ENCODE results near the gene PCCA.

Gene PCCA

DNA sequence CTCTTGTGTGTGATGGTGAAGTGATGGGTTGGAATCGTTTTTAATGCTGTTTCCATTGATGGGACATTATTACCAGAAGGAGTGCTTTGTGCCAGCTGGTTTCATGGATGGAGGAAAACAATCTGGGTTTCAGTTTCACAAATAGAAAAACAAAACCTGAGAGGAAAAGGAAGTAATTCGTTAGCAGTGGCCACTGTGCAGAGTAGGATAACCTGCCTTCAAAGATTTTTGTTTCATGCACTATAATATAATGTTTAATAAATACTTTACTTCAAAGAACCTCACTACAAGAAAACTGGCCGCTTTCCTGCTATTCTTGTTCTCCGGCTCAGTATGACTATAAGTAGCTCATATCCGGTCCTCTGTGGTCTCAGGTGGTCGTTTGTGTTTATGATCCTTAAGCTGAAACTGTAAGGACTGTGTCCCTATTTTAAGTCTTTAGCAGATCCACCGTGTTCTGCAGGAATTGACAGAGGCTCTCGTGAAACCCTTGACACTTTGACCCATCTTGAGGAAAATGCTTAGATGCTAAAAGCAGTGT is 395.0 kb downstream of the PCCA start (continued):
- TF ChIP-seq SNAI2 (CRISPR knock-in tag; IDR thresholded peaks at IDR 0.05) (no peak), PPARA (CRISPR knock-in tag; IDR thresholded peaks at IDR 0.05; ENCODE audit: borderline replicate concordance) (no peak), CSDC2 (CRISPR knock-in tag; IDR thresholded peaks at IDR 0.05) (no peak), ZNF565 (CRISPR knock-in tag; conservative IDR thresholded peaks at IDR 0.05; ENCODE audit: low read depth) (no peak)
- TF ChIP-seq, protein P1, sequence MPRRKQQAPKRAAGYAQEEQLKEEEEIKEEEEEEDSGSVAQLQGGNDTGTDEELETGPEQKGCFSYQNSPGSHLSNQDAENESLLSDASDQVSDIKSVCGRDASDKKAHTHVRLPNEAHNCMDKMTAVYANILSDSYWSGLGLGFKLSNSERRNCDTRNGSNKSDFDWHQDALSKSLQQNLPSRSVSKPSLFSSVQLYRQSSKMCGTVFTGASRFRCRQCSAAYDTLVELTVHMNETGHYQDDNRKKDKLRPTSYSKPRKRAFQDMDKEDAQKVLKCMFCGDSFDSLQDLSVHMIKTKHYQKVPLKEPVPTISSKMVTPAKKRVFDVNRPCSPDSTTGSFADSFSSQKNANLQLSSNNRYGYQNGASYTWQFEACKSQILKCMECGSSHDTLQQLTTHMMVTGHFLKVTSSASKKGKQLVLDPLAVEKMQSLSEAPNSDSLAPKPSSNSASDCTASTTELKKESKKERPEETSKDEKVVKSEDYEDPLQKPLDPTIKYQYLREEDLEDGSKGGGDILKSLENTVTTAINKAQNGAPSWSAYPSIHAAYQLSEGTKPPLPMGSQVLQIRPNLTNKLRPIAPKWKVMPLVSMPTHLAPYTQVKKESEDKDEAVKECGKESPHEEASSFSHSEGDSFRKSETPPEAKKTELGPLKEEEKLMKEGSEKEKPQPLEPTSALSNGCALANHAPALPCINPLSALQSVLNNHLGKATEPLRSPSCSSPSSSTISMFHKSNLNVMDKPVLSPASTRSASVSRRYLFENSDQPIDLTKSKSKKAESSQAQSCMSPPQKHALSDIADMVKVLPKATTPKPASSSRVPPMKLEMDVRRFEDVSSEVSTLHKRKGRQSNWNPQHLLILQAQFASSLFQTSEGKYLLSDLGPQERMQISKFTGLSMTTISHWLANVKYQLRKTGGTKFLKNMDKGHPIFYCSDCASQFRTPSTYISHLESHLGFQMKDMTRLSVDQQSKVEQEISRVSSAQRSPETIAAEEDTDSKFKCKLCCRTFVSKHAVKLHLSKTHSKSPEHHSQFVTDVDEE (CRISPR knock-in tag; IDR thresholded peaks at IDR 0.05): no peak
- TF ChIP-seq, protein P2, sequence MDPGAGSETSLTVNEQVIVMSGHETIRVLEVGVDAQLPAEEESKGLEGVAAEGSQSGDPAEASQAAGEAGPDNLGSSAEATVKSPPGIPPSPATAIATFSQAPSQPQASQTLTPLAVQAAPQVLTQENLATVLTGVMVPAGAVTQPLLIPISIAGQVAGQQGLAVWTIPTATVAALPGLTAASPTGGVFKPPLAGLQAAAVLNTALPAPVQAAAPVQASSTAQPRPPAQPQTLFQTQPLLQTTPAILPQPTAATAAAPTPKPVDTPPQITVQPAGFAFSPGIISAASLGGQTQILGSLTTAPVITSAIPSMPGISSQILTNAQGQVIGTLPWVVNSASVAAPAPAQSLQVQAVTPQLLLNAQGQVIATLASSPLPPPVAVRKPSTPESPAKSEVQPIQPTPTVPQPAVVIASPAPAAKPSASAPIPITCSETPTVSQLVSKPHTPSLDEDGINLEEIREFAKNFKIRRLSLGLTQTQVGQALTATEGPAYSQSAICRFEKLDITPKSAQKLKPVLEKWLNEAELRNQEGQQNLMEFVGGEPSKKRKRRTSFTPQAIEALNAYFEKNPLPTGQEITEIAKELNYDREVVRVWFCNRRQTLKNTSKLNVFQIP (CRISPR knock-in tag; IDR thresholded peaks at IDR 0.05; ENCODE audit: borderline replicate concordance, low read depth): no peak

DNA sequence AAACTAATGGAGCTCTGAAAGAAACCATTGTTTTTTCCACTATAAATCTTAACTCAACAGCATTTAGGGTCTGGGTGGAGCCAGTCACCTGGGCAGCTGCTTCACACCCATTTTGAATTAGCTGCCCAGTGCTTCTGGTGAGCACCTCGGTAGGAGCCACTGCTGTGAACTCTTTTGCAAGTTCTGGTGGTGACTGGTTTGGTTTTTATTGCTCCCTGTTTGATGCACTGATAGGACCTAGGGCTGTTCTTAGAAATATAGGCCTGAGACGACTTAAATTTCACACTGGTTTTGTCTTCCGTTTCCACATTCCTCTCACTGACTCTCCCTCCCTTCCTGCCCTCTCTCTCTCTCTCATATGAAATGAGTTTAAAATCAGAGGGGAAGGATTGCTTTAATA is 395.8 kb downstream of the PCCA start:
- TF ChIP-seq CSDC2 (CRISPR knock-in tag; IDR thresholded peaks at IDR 0.05) (no peak), ISL1 (CRISPR knock-in tag; IDR thresholded peaks at IDR 0.05) (no peak), OSR1 (CRISPR knock-in tag; IDR thresholded peaks at IDR 0.05) (no peak), ZC3H10 (CRISPR knock-in tag; IDR thresholded peaks at IDR 0.05) (no peak), RARB (CRISPR knock-in tag; IDR thresholded peaks at IDR 0.05) (no peak), ARNTL (CRISPR knock-in tag; IDR thresholded peaks at IDR 0.05; ENCODE audit: borderline replicate concordance, low read depth) (no peak), PPARA (CRISPR knock-in tag; IDR thresholded peaks at IDR 0.05; ENCODE audit: borderline replicate concordance) (no peak)
- TF ChIP-seq, protein P1 (CRISPR knock-in tag; IDR thresholded peaks at IDR 0.05): no peak
- TF ChIP-seq, protein P3, sequence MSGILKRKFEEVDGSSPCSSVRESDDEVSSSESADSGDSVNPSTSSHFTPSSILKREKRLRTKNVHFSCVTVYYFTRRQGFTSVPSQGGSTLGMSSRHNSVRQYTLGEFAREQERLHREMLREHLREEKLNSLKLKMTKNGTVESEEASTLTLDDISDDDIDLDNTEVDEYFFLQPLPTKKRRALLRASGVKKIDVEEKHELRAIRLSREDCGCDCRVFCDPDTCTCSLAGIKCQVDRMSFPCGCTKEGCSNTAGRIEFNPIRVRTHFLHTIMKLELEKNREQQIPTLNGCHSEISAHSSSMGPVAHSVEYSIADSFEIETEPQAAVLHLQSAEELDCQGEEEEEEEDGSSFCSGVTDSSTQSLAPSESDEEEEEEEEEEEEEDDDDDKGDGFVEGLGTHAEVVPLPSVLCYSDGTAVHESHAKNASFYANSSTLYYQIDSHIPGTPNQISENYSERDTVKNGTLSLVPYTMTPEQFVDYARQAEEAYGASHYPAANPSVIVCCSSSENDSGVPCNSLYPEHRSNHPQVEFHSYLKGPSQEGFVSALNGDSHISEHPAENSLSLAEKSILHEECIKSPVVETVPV (CRISPR knock-in tag; IDR thresholded peaks at IDR 0.05): no peak
- TF ChIP-seq, protein P2 (CRISPR knock-in tag; IDR thresholded peaks at IDR 0.05; ENCODE audit: borderline replicate concordance, low read depth): no peak
- TF ChIP-seq, protein P4, sequence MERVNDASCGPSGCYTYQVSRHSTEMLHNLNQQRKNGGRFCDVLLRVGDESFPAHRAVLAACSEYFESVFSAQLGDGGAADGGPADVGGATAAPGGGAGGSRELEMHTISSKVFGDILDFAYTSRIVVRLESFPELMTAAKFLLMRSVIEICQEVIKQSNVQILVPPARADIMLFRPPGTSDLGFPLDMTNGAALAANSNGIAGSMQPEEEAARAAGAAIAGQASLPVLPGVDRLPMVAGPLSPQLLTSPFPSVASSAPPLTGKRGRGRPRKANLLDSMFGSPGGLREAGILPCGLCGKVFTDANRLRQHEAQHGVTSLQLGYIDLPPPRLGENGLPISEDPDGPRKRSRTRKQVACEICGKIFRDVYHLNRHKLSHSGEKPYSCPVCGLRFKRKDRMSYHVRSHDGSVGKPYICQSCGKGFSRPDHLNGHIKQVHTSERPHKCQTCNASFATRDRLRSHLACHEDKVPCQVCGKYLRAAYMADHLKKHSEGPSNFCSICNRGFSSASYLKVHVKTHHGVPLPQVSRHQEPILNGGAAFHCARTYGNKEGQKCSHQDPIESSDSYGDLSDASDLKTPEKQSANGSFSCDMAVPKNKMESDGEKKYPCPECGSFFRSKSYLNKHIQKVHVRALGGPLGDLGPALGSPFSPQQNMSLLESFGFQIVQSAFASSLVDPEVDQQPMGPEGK (CRISPR knock-in tag; IDR thresholded peaks at IDR 0.05; ENCODE audit: borderline replicate concordance): no peak
- ATAC-seq: no peak

DNA sequence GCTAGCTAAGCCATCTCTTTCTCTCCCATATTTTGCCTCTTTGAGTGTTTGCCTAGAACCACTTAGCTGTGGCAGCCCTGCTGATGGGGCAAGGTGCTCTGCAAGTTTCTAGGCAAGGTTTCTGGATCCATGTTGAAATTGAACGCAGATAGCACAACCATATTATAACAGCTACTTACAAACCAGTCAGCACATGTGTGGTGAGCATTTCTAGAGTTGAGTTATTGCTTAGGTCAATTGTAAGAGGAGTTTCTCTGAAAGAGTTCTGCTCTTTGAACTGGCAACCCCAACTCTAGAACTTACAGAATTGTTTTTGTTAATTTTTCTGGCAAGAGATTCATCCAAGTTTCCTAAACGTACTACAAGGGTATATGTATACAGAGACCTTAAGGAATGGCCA is 396.4 kb downstream of the PCCA start:
- TF ChIP-seq, protein P4 (CRISPR knock-in tag; IDR thresholded peaks at IDR 0.05; ENCODE audit: borderline replicate concordance): no peak
- no peak for TF ChIP-seq ARNTL (CRISPR knock-in tag; IDR thresholded peaks at IDR 0.05; ENCODE audit: borderline replicate concordance, low read depth)
- no peak for TF ChIP-seq ISL1 (CRISPR knock-in tag; IDR thresholded peaks at IDR 0.05)
- no peak for TF ChIP-seq GLIS3 (CRISPR knock-in tag; IDR thresholded peaks at IDR 0.05)
- no peak for TF ChIP-seq ZC3H10 (CRISPR knock-in tag; IDR thresholded peaks at IDR 0.05)
- TF ChIP-seq ESRRG (CRISPR knock-in tag; IDR thresholded peaks at IDR 0.05): no peak
- no peak for TF ChIP-seq CSDC2 (CRISPR knock-in tag; IDR thresholded peaks at IDR 0.05)
- TF ChIP-seq, protein P5, sequence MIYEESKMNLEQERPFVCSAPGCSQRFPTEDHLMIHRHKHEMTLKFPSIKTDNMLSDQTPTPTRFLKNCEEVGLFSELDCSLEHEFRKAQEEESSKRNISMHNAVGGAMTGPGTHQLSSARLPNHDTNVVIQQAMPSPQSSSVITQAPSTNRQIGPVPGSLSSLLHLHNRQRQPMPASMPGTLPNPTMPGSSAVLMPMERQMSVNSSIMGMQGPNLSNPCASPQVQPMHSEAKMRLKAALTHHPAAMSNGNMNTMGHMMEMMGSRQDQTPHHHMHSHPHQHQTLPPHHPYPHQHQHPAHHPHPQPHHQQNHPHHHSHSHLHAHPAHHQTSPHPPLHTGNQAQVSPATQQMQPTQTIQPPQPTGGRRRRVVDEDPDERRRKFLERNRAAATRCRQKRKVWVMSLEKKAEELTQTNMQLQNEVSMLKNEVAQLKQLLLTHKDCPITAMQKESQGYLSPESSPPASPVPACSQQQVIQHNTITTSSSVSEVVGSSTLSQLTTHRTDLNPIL (CRISPR knock-in tag; IDR thresholded peaks at IDR 0.05; ENCODE audit: low read depth): no peak
- no peak for ATAC-seq

Data from SK-N-SH treated with all-trans-retinoic acid at 6 μM for 48 hours (cell line).